GM21619 (cell line): ENCODE results near the gene CDH10.

Experiments
- ATAC-seq: cut with Tn5 transposase; IDR thresholded peaks from one replicate; pipeline ENCODE4 v1.9.1; 2021; ENCODE audit not compliant: unreplicated experiment

CDH10 gene

DNA sequence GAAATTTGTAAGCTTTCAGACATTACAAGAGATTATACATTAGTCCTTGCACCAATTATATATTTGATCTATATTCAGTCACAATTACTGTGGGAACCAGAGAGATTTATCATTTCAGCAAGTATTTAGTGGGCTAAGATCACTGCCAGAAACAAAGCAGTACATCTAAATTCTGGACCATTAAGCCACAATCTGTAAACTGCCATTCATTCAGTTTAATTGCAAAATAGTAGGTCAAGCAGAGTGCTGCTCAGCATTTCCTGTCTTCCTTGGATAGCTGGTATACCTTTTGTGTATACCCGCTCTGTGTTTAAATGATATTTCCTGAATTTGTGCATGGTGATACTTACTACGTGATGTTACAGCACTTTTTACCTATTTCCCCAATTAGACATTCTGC lies 42.6 kb downstream of the CDH10 start:
- no peak for ATAC-seq

DNA sequence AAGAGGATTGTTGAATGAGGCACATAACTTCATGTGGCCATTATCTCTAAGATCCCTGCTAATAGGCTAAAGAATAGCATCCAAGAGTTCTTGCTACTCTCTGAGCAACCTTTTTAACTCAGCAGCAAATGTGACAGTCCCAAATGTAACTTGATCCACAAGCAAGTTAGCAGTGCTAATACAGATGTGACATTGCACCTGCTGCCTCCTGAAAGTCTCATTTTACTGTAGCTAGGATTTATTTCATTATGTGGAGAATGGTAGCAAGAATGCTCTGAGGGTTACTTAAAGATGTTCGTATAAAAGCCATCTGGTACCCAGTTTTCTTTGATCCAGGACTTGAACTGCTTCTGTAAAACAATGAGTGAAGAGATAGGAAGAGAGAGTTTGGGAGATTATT lies 45.8 kb downstream of the CDH10 start:
- no peak for ATAC-seq

GRCh38 chr5:24595329-24595728 lies 49.4 kb downstream of the CDH10 start:
- ATAC-seq, result no peak

- ATAC-seq, result no peak
These were observed 53.4 kb downstream of the CDH10 start for GRCh38 chr5:24591426-24591825.

DNA sequence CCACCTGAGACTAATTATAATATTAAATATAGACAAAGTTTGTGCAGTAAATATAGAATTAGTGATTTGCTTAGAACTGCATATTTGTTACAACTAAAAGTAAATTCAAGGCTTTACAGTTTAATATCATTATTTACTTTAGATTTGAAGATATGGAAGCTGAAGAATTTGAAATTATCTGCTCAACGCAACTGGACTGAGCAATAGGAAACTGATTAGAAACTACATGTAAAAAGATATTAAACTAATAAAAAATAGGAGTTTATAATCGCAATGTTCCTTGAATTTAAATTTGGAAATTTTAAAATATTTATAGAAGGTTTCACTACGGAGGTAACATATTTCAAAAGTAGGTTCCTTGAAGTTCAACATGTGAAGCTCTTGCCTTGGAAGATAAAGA lies 55.2 kb downstream of the CDH10 start:
- no peak for ATAC-seq

DNA sequence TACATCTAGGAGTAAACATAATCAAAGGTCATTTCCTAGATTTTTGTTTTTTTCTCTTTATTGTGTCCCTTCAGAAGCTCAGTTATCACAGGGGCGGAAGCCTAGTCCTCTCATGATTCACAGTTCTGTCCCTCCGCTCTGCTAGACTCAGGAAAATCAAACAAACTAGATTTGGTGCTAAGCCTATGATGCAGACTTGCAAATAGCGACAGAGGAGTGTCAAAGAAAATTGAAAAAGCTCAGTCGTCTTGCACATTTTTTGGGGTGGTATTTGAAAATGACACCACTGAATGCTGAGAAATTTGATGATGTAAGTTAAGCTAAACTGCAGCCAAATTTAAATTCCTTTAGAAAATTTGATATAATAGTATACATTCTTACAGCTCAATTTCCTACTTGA lies 59.0 kb downstream of the CDH10 start:
- ATAC-seq, result no peak

DNA sequence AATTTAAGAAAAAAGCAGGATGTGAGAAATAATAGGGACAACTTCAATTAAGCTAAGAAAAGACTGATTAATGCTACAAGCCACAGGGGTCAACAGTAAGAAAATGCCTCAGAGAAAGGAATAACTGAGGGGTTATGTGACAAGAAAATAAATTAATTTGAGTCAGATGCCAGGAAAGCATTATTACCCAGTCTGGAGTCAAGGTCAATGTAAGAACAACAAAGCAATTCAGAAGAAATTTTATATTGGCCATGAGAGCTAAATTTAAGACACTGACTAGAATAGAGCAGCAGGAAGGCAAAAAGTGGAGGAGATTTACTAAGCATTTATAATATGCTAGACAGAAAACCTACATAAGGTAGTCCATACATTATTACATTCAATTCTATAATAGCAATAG lies 73.5 kb downstream of the CDH10 start:
- ATAC-seq, result no peak

DNA sequence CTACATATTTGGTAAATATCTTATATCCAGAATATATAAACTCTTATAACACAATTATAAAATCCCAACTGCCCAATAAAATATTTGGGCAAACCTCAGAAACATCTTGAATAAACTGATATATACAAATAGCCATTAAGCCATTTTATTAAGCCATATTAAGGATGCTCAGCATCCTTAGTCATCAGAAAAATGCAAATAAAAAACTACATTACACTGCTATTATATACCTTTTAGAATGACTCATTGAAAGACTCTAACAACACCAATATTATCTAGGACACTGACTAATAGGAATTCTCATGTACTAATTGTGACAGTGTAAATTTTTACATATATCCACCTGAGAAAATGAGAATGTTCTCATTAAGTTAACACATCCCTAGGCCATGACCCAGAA lies 77.8 kb downstream of the CDH10 start:
- no peak for ATAC-seq

DNA sequence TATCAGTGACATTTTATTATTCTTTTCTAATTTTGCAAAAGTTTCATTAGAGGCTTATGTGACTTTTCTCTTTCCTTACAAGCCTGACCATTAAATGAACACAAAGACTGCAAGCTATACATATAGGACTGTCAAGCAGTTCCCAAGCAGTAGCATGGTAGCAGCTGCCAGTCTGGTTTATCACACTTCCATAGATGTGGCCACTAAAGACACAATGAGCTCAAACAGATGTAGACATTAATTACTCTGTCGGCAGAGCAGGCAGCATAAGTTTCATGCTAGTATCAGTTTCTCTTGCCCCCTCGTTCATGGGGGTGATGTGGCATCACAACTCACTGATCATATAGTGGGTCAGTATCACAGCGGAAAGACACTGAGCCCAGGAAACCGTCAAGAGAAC lies 89.5 kb downstream of the CDH10 start:
- no peak for ATAC-seq

- no peak for ATAC-seq
These were observed 97.6 kb downstream of the CDH10 start for GRCh38 chr5:24547132-24547531.

DNA sequence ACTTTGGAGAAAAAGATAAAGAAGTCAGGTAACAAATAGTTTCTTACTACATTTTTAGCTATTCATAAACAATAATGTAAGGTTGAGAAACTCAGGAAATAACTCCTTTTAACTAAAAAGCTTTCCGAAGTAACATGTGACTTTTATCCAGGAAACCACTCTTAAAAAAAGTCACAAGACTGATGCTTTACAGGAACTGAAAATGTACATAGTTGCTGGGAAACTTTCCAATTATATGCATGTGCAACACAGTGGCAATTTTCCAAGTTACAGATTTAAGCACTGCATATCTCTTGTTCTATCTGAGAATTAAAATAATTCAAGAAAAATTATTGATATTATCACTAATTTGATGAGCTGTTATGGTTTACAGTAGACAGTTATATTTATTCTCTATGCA lies 105.2 kb downstream of the CDH10 start:
- no peak for ATAC-seq

GRCh38 chr5:24538346-24538745 lies 106.4 kb downstream of the CDH10 start:
- no peak for ATAC-seq

DNA sequence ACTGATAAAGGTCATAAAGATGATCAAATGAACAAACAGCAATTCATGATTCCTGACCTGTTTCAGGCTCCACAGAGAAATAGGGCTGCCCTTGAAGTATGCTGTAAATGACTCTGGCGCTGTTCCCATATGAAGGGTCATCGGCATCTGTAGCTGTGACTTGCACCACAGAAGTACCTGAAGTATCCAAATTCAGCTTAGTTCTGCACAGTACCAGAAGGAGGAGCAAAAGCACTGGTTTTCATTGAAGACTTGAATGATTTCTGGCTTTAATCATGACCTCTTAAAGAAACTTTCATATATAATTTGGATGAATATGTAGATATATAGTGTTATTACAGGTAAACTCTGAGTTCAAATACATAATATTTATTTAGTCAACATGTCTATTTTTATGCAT lies 109.1 kb downstream of the CDH10 start:
- ATAC-seq, result no peak

DNA sequence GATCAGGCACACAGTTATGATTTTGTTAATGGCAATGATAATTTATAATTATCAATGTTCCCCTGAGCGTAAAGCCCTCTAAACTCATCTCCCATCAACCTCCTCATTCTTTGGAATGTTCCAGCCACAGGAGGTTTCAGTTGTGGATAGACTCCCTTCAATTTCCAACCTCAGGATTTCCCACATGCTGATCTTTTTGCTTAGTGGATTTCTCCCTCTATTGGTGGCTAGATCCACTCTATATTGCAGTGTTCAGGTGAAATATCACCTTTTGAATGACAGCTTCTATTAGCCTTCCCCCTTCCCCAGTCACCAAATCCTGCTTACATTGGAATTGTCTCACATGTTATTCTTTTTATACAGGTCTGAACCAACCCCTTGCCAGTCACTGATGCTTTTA lies 113.9 kb downstream of the CDH10 start:
- no peak for ATAC-seq

DNA sequence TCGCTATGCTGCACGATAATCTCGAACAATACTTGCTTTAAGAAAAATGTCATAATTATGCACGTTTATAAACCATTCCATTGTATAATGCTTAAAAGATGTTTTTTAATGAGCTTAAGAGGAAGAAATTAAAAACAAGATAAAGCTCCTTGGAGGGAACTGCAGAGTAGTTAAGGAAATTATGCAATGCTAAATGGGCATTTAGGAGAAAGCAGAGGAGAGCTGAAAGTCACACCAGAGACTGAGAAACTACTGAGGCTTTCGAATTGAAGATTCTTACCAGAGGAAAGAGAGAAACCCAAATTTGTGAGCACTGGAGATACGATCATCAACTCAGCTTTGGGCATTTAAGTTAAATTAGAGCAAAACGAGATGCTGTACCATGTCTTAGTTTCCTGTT lies 119.4 kb downstream of the CDH10 start:
- no peak for ATAC-seq

GRCh38 chr5:24512423-24512822 lies 132.4 kb downstream of the CDH10 start:
- ATAC-seq, result no peak

DNA sequence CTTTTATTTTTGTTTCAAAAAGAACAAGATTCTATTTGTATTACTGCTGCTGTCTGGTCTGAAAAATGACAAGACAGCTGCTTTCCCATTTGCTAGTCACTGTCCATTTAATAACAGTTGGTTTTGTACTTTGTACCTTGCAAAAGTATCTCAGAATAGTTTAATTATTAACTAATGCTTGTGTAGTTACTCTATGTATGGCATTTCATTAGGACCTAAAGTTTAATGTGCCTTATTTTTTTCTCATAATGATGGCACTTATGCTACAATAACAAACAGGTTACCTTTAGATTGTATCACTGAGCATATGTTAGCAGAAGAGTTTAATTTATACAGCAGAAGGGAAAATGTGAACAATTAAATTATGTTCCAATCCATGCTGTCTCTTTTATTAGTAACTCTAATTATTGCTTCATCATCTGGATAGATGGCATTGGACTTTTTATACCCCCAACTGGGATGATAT lies 134.2 kb downstream of the CDH10 start:
- no peak for ATAC-seq

- ATAC-seq, result no peak
These were observed 134.8 kb downstream of the CDH10 start for GRCh38 chr5:24509943-24510342.

DNA sequence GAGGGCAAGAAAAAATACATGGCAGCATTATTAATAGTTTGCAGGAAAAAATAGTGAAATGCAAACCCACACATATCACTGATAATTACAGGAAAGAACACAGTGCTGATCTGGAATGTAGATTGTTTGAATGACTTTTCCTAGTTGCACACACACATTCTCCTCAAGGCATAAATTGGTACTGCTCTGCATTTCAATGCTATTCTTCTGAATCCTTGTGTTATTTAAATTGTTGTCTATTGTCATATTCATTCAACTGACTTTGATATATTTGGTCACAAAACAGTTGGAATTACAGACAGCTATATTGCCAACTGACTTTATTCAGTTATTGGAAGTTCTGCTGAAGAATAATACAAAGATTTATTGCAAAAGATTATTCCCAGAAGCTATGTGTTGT lies 139.5 kb downstream of the CDH10 start:
- no peak for ATAC-seq

DNA sequence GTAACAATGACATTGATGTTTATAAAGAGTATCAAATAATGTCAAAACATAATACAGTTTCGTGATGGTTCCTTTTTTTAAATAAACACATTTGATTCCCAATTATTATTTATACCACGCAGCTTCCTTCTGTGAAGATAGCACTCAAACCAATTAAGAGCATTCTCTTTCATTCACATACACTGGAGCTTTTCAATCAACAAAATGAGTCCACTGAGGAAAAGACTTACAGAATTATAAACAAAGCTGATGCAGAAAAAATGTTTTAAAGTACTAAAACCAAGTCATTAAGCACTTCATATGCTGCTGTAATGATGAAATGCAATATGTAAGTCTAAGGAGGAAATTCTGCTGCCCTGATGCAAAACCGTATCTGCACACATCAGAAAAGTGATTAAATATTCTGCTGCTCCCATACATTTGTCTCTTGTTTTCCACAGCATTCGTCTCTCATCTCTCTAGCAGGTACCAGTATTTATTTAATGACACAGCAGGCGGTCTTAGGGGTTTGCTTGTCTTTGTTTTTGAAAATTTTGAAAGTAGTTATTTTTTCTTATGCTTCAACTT lies 147.1 kb downstream of the CDH10 start:
- no peak for ATAC-seq

GRCh38 chr5:24497145-24497544 lies 147.6 kb downstream of the CDH10 start:
- ATAC-seq, result no peak

- ATAC-seq, result no peak
These were observed 148.5 kb downstream of the CDH10 start for GRCh38 chr5:24496268-24496667.

- no peak for ATAC-seq
These were observed 152.5 kb downstream of the CDH10 start for GRCh38 chr5:24492229-24492628.

DNA sequence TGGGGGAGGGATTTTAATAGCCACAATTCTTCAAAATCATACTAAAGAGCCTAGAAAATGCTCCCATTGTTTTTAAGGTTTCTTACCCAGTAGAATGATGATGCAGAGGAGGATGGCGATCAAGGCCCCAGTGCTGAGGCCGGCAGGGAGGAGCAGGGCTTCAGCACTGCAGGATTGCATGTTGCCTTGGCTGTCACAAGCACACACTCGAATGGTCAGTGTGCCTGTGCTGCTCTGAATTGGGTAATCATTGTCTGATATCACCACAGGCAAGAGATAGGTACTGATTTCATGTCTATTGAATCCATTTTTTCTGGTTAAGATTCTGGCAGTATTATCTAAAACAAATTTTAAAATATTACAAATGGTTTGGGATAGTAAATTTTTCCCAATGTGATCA lies 153.3 kb downstream of the CDH10 start:
- ATAC-seq, result no peak
